ENCODE results near the gene OPN4. TPM values are rescaled to one million over a fixed set of nuclear protein-coding genes. Genes with fewer than 3 reads are reported as not detected.

Gene OPN4
- total and polyA plus RNA-seq, 9 of the 15 experiments (the other 6 are each of a cell fraction or from before 2014, with no cell fraction given): not detected

GRCh38 chr10:86652361-86653202 lies 1.8 kb upstream of the OPN4 start:
- TF ChIP-seq SUPT5H (IDR thresholded peaks at IDR 0.05) (no peak), MGA (IDR thresholded peaks at IDR 0.05) (no peak), ARHGAP35 (IDR thresholded peaks at IDR 0.05; ENCODE audit: partially characterized antibody) (no peak), NFXL1 (CRISPR knock-in tag; IDR thresholded peaks at IDR 0.05) (no peak), ZNF551 (CRISPR knock-in tag; IDR thresholded peaks at IDR 0.05) (no peak), ZNF76 (CRISPR knock-in tag; IDR thresholded peaks at IDR 0.05; ENCODE audit: borderline replicate concordance) (no peak), MAFG (tag; conservative IDR thresholded peaks at IDR 0.05) (no peak), OTX1 (CRISPR knock-in tag; IDR thresholded peaks at IDR 0.05) (no peak), ZBTB17 (CRISPR knock-in tag; IDR thresholded peaks at IDR 0.05) (no peak), FOSL1 (tag; conservative IDR thresholded peaks at IDR 0.05) (no peak)
- no peak overlapping the region for H3K4me2 ChIP-seq (ENCODE audit: insufficient read depth, low read length)
- H4K20me1 ChIP-seq (replicated peaks; ENCODE audit: control insufficient read depth, insufficient read depth, low read length): no peaks in the 10 kb centered on the region
- H3K9me1 ChIP-seq (ENCODE audit: control insufficient read depth, insufficient read depth, low read length): no peaks in the 10 kb centered on the region
- H3K9me3 ChIP-seq (replicated peaks; ENCODE audit: control insufficient read depth, insufficient read depth, low read depth, low read length): no peaks in the 10 kb centered on the region
- DNase-seq (ENCODE audit: extremely low read depth in 1 of 4, low spot score in 3 of 4) (no peak), ATAC-seq (no peak), FAIRE-seq (no peak)
- BruUV-seq (replicated peaks): no TSS peak
- H3K4me3 ChIP-seq: no peak overlapping the region
- H3K27ac ChIP-seq (ENCODE audit: extremely low read depth, low read depth, low read length): no peak overlapping the region
- H3K79me2 ChIP-seq (ENCODE audit: control insufficient read depth, insufficient read depth, low read length): no peaks in the 10 kb centered on the region
- no peak overlapping the region for H2AFZ ChIP-seq (ENCODE audit: low read depth, low read length)
- no peaks in the 10 kb centered on the region for H3K36me3 ChIP-seq (ENCODE audit: control insufficient read depth, insufficient read depth, low read length)
- in situ Hi-C loops (cut with MboI) (no loop called here), intact Hi-C loops (cut with micrococcal nuclease) (no loop called here)
- H3K27me3 ChIP-seq (ENCODE audit: control insufficient read depth in 2 of 2, insufficient read depth in 2 of 2, low read length in 2 of 2): peaks cover 4 to 84% of the 10 kb centered on the region in 2 experiments; a peak in 3 of 5 replicates
- WGBS (ENCODE audit: insufficient coverage, low coverage, missing lambda C conversion rate): under 1% methylated on average over 14 of the region's 14 CpGs
- POLR2A ChIA-PET: interaction anchor here (0.6 kb wide), 1 partner anchor 12 kb away, joined by 3 read pairs; no protein-coding TSS in a partner anchor
- H3K4me1 ChIP-seq (replicated peaks in 1 of 2; ENCODE audit: control insufficient read depth in 2 of 2, insufficient read depth in 2 of 2, low read length in 2 of 2): peaks cover 0 to 4% of the 10 kb centered on the region in 2 experiments; a peak in 2 of 5 replicates
- CTCF ChIA-PET (ENCODE audit: low intra/inter-chr PET ratio): no interaction called here
- no peak overlapping the region for H3K9ac ChIP-seq (ENCODE audit: insufficient read depth in 1 of 2, low read depth in 2 of 2, low read length in 2 of 2)
